ENCODE data around the gene OTUD5.

OTUD5 gene

DNA sequence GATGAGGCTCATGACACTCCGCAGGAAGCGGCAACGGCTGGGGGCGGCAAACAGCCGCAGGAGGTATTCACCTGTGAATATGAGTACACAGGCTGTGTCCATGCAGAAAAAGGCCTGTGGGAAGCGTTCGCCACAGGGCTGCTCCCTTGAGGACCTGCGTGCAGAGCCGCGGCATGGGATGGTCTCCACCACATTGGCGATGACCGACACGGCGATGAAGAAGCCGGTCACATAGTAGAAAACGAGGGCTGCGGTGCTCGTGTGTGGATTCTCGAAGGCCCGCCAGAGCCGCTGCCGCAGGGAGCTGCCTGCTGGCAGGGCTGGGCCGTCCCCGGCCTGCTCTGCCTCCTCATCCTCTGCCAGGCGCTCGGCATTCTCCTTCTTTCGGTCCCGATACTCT is 12.1 kb upstream of the OTUD5 start:
- POLR2A ChIA-PET = interaction anchor here (1.9 kb wide), 1 partner anchor 11 kb away, joined by 5 read pairs; no protein-coding TSS in a partner anchor
- no peak overlapping the region for H3K4me3 ChIP-seq (ENCODE audit: low read depth, low read length)
- H3K36me3 ChIP-seq (ENCODE audit: control insufficient read depth in 2 of 2, insufficient read depth in 1 of 2, low read length in 2 of 2) = peaks cover 0 to 4% of the 10 kb centered on the region in 2 experiments; a peak in 1 of 3 replicates
- no peaks in the 10 kb centered on the region for H3K9me3 ChIP-seq (ENCODE audit: control insufficient read depth, insufficient read depth, low read depth, low read length)
- CTCF ChIA-PET = no interaction called here
- peaks cover 5% of the 10 kb centered on the region; the same call in 1 of the 2 replicates for H3K4me1 ChIP-seq (ENCODE audit: control insufficient read depth, insufficient read depth, low read length)
- H3K27ac ChIP-seq (ENCODE audit: extremely low read depth, low read depth, low read length) = no peak overlapping the region
- TF ChIP-seq, protein P1, sequence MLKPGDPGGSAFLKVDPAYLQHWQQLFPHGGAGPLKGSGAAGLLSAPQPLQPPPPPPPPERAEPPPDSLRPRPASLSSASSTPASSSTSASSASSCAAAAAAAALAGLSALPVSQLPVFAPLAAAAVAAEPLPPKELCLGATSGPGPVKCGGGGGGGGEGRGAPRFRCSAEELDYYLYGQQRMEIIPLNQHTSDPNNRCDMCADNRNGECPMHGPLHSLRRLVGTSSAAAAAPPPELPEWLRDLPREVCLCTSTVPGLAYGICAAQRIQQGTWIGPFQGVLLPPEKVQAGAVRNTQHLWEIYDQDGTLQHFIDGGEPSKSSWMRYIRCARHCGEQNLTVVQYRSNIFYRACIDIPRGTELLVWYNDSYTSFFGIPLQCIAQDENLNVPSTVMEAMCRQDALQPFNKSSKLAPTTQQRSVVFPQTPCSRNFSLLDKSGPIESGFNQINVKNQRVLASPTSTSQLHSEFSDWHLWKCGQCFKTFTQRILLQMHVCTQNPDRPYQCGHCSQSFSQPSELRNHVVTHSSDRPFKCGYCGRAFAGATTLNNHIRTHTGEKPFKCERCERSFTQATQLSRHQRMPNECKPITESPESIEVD (tag by site-specific recombination; IDR thresholded peaks at IDR 0.05) = no peak
- TF ChIP-seq ZFP69B (tag by site-specific recombination; IDR thresholded peaks at IDR 0.05) (no peak), ZBTB20 (tag by site-specific recombination; IDR thresholded peaks at IDR 0.05) (no peak), WT1 (tag by site-specific recombination; IDR thresholded peaks at IDR 0.05) (no peak), ZNF621 (tag by site-specific recombination; IDR thresholded peaks at IDR 0.05) (no peak), ZNF138 (tag by site-specific recombination; IDR thresholded peaks at IDR 0.05; ENCODE audit: borderline replicate concordance) (no peak), ZNF132 (tag by site-specific recombination; IDR thresholded peaks at IDR 0.05; ENCODE audit: borderline replicate concordance) (no peak), ZNF544 (tag by site-specific recombination; IDR thresholded peaks at IDR 0.05) (no peak), ZBTB17 (tag by site-specific recombination; IDR thresholded peaks at IDR 0.05) (no peak), ZNF133 (tag by site-specific recombination; IDR thresholded peaks at IDR 0.05) (no peak)
- TF ChIP-seq, protein P2, sequence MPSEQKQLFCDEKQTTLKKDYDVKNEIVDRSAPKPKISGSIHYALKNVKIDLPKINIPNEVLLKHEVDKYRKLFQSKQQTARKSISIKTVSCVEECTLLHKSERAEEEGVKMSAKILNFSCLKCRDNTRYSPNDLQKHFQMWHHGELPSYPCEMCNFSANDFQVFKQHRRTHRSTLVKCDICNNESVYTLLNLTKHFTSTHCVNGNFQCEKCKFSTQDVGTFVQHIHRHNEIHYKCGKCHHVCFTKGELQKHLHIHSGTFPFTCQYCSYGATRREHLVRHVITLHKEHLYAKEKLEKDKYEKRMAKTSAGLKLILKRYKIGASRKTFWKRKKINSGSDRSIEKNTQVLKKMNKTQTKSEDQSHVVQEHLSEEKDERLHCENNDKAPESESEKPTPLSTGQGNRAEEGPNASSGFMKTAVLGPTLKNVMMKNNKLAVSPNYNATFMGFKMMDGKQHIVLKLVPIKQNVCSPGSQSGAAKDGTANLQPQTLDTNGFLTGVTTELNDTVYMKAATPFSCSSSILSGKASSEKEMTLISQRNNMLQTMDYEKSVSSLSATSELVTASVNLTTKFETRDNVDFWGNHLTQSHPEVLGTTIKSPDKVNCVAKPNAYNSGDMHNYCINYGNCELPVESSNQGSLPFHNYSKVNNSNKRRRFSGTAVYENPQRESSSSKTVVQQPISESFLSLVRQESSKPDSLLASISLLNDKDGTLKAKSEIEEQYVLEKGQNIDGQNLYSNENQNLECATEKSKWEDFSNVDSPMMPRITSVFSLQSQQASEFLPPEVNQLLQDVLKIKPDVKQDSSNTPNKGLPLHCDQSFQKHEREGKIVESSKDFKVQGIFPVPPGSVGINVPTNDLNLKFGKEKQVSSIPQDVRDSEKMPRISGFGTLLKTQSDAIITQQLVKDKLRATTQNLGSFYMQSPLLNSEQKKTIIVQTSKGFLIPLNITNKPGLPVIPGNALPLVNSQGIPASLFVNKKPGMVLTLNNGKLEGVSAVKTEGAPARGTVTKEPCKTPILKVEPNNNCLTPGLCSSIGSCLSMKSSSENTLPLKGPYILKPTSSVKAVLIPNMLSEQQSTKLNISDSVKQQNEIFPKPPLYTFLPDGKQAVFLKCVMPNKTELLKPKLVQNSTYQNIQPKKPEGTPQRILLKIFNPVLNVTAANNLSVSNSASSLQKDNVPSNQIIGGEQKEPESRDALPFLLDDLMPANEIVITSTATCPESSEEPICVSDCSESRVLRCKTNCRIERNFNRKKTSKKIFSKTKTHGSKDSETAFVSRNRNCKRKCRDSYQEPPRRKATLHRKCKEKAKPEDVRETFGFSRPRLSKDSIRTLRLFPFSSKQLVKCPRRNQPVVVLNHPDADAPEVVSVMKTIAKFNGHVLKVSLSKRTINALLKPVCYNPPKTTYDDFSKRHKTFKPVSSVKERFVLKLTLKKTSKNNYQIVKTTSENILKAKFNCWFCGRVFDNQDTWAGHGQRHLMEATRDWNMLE (tag by site-specific recombination; conservative IDR thresholded peaks at IDR 0.05; ENCODE audit: low read depth) = no peak

DNA sequence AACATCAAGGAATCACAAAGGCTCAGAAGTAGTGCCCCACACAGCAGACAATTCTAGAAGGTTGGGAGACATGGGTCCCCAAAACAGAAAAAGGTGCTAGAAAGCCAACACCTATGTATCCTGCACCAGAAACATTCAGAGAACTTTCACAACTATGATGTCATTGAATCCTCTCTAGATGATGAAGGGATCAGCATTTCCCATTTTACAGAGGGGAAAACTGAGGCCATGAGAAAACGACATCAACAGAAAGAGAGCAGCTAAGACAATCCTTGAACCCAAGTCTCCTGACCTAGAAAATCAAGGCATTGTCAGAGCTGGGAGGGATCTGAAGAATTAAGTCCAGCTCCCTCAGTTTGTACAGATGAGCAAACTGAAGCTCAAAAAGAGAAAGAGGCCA is 11.0 kb upstream of the OTUD5 start:
- Histone ChIP-seq H3K4me3 (ENCODE audit: low read depth, low read length) (no peak overlapping the region), H3K9me3 (ENCODE audit: control insufficient read depth, insufficient read depth, low read depth, low read length) (no peaks in the 10 kb centered on the region), H3K4me1 (ENCODE audit: control insufficient read depth, insufficient read depth, low read length) (peaks cover 5% of the 10 kb centered on the region; the same call in 1 of the 2 replicates), H3K36me3 (ENCODE audit: control insufficient read depth in 2 of 2, insufficient read depth in 1 of 2, low read length in 2 of 2) (no peaks in the 10 kb centered on the region), H3K27ac (ENCODE audit: extremely low read depth, low read depth, low read length) (no peak overlapping the region)
- TF ChIP-seq, protein P3, sequence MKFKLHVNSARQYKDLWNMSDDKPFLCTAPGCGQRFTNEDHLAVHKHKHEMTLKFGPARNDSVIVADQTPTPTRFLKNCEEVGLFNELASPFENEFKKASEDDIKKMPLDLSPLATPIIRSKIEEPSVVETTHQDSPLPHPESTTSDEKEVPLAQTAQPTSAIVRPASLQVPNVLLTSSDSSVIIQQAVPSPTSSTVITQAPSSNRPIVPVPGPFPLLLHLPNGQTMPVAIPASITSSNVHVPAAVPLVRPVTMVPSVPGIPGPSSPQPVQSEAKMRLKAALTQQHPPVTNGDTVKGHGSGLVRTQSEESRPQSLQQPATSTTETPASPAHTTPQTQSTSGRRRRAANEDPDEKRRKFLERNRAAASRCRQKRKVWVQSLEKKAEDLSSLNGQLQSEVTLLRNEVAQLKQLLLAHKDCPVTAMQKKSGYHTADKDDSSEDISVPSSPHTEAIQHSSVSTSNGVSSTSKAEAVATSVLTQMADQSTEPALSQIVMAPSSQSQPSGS (tag by site-specific recombination; IDR thresholded peaks at IDR 0.05; ENCODE audit: low read depth) = peak; percentile 66; the same call in 1 of the 2 replicates
- TF ChIP-seq KLF16 (tag by site-specific recombination; IDR thresholded peaks at IDR 0.05) = no peak
- POLR2A ChIA-PET = interaction anchor here (1.9 kb wide), 1 partner anchor 10 kb away, joined by 5 read pairs; no protein-coding TSS in a partner anchor
- CTCF ChIA-PET = interaction anchor here (0.9 to 1.0 kb wide), 2 partner anchors 10 to 138 kb away, joined by 3 read pairs; no protein-coding TSS in a partner anchor
